Duodenal mucosa (tissue), 2 donors: Measurements from ENCODE around the gene GATA2.

ENCODE experiments used
- H3K27ac ChIP-seq: one replicate; pipeline ENCODE4 v1.7.0; 2013; ENCODE audit warnings: low read depth, low read length
- H3K27me3 ChIP-seq, 2 donors: one replicate each; pipeline ENCODE4 v1.7.0; 2013; ENCODE audit warnings: low read length in 2 of 2, control low read depth in 1 of 2; ENCODE audit not compliant: insufficient read depth in 2 of 2, control insufficient read depth in 1 of 2
- H3K36me3 ChIP-seq, 2 donors: one replicate each; pipeline ENCODE4 v1.7.0; 2013; ENCODE audit warnings: low read length in 2 of 2, control low read depth in 1 of 2; ENCODE audit not compliant: insufficient read depth in 2 of 2, control insufficient read depth in 1 of 2
- H3K4me1 ChIP-seq, 2 donors: one replicate each; pipeline ENCODE4 v1.7.0; 2013; ENCODE audit warnings: low read length in 2 of 2, control low read depth in 1 of 2; ENCODE audit not compliant: insufficient read depth in 2 of 2, control insufficient read depth in 1 of 2
- H3K4me3 ChIP-seq, 2 donors: one replicate each; pipeline ENCODE4 v1.7.0; 2013; ENCODE audit warnings: low read length in 2 of 2, low read depth in 1 of 2
- H3K9ac ChIP-seq, 2 donors: one replicate each; pipeline ENCODE4 v1.7.0; 2013; ENCODE audit warnings: low read length in 2 of 2, low read depth in 1 of 2
- H3K9me3 ChIP-seq, 2 donors: one replicate each; pipeline ENCODE4 v1.7.0; 2013; ENCODE audit warnings: low read length in 2 of 2, control low read depth in 1 of 2; ENCODE audit not compliant: control insufficient read depth in 1 of 2

The GATA2 gene

DNA sequence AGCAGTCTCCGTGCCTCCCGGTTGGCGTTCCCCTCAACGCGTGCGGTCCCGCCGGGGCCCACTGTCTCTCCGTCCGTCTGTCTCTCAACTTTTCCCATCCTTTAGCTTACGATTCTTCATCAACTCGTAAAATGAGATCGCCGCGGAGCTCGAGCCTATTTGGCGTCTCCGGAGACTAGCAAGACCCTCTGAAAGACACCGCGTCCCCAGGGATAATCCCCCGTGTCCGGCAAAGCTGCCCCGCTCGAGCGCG, 3.4 kb downstream of the GATA2 start:
- H3K36me3 ChIP-seq, result no peaks in the 10 kb centered on the region
- peaks cover 94 to 97% of the 10 kb centered on the region in 2 donors for H3K27me3 ChIP-seq
- H3K9ac ChIP-seq, result no peak overlapping the region
- H3K27ac ChIP-seq, result no peak overlapping the region
- no peaks in the 10 kb centered on the region for H3K9me3 ChIP-seq
- peak overlapping the region; percentile 54 to 58 for H3K4me3 ChIP-seq
- peaks cover 17 to 30% of the 10 kb centered on the region in 2 donors for H3K4me1 ChIP-seq

GRCh38 chr3:128488991-128489673, 3.9 kb downstream of the GATA2 start:
- peaks cover 17 to 30% of the 10 kb centered on the region in 2 donors for H3K4me1 ChIP-seq
- H3K4me3 ChIP-seq, result peak overlapping the region; percentile 54 to 58
- H3K9me3 ChIP-seq, result no peaks in the 10 kb centered on the region
- H3K9ac ChIP-seq, result no peak overlapping the region
- peak overlapping the region; percentile 50 for H3K27ac ChIP-seq
- H3K27me3 ChIP-seq, result peaks cover 93 to 97% of the 10 kb centered on the region in 2 donors
- no peaks in the 10 kb centered on the region for H3K36me3 ChIP-seq

- H3K9me3 ChIP-seq, result no peaks in the 10 kb centered on the region
- no peaks in the 10 kb centered on the region for H3K36me3 ChIP-seq
- peaks cover 93 to 97% of the 10 kb centered on the region in 2 donors for H3K27me3 ChIP-seq
- no peak overlapping the region for H3K9ac ChIP-seq
- H3K4me3 ChIP-seq, result peak overlapping the region; percentile 15 to 58
- peaks cover 17 to 30% of the 10 kb centered on the region in 2 donors for H3K4me1 ChIP-seq
- peak overlapping the region; percentile 32 for H3K27ac ChIP-seq
Measured at GRCh38 chr3:128488636-128488990, 4.4 kb downstream of the GATA2 start.

DNA sequence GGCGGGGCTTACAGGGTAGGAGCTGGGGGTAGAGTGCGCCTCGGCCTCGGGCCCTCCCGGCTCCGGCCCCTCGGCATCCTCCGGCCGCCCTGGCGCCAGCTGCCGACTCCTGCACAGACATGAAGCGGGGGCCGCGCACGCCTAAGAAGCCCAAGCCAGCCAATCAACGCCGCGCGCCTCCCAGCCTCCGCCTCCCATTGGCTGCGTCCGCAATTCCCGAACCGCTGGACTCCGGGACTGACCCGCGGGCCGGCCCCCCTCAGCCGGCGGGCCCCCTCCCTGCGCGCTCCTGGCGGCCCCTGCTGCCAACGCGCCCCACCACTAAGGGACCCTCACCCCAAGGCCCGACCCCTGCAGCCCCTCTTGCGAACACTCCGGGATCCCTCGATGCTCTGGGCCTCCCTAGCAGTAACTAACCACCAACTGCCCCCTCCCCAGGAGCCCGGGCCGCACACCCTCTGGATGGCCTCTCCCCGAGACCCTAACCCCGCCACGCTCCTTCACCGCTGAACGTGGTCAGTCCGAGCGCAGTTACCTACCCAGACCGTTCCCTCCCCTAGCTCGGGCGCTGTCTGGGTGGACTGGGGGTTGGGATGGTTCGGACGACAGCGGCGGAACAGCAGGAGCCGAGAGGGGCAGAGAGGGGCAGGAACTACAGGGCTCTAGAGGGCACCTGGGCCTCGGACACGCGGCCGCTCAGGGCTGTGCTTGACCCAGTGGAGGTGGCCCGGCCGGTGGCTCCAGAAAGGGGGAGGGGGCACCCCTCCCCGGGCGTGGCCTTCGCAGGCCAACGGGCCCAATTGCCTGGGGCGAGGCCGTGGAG, 5.0 kb downstream of the GATA2 start:
- Histone ChIP-seq H3K9me3 (no peaks in the 10 kb centered on the region), H3K36me3 (no peaks in the 10 kb centered on the region), H3K4me3 (peak overlapping the region; percentile 58 to 62), H3K4me1 (peaks cover 17 to 30% of the 10 kb centered on the region in 2 donors), H3K27ac (peak overlapping the region; percentile 67), H3K9ac (no peak overlapping the region), H3K27me3 (peaks cover 92 to 97% of the 10 kb centered on the region in 2 donors)

GRCh38 chr3:128487538-128487812, 5.5 kb downstream of the GATA2 start:
- H3K36me3 ChIP-seq, result no peaks in the 10 kb centered on the region
- H3K27me3 ChIP-seq, result peaks cover 92 to 98% of the 10 kb centered on the region in 2 donors
- no peak overlapping the region for H3K27ac ChIP-seq
- H3K4me1 ChIP-seq, result peaks cover 17 to 30% of the 10 kb centered on the region in 2 donors
- peak overlapping the region; percentile 58 to 62 for H3K4me3 ChIP-seq
- no peaks in the 10 kb centered on the region for H3K9me3 ChIP-seq
- no peak overlapping the region for H3K9ac ChIP-seq

GRCh38 chr3:128486681-128487537, 6.1 kb downstream of the GATA2 start:
- Histone ChIP-seq H3K36me3 (no peaks in the 10 kb centered on the region), H3K27me3 (peaks cover 91 to 98% of the 10 kb centered on the region in 2 donors), H3K4me1 (peaks cover 17 to 30% of the 10 kb centered on the region in 2 donors), H3K9ac (no peak overlapping the region), H3K4me3 (peak overlapping the region; percentile 58 to 62), H3K9me3 (no peaks in the 10 kb centered on the region), H3K27ac (no peak overlapping the region)

GRCh38 chr3:128486205-128486628, 6.8 kb downstream of the GATA2 start:
- Histone ChIP-seq H3K4me3 (peak overlapping the region; percentile 58 to 62), H3K9ac (no peak overlapping the region), H3K27ac (no peak overlapping the region), H3K4me1 (peaks cover 17 to 30% of the 10 kb centered on the region in 2 donors), H3K36me3 (no peaks in the 10 kb centered on the region), H3K9me3 (no peaks in the 10 kb centered on the region), H3K27me3 (peaks cover 91 to 96% of the 10 kb centered on the region in 2 donors)

DNA sequence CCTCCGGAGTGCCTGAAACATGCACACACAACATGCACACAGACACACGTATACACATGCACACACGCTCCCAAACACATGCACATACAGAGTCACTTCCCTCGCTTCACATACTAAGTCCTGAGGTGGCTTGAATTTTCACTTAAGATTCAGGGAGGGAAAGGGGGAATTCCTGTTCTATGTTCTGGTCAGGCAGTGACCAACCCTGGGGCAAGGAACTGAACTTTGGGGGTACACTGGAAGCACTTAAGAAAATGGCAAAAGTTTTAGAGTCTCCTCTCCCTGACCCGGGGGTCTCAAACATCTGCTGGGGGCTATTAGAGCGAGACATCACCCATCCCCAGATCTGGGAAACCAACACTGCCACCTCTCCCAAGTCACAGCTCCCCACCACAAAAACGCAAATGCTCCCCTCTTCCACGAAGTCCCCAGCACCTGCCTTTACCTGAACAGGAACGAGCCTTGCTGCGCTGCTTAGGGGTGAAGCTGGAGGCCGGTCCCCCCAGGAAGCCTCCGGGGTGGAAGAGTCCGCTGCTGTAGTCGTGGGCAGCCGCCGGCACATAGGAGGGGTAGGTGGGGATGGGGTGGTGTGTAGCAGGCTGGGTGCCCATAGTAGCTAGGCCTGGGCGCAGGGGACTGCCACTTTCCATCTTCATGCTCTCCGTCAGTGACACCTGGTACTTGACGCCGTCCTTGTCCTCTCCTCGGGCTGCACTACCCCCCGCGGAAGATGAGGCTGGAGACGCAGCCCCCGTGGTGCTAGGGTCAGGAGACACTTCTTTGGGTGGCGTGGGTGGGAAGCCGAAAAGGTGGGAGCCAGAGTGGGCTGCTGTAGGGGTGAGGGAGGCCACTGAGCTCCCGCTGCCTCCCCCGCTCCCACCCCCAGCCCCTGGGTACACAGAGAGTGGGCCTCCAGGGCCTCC, 7.5 kb downstream of the GATA2 start:
- peaks cover 91 to 97% of the 10 kb centered on the region in 2 donors for H3K27me3 ChIP-seq
- no peaks in the 10 kb centered on the region for H3K36me3 ChIP-seq
- no peak overlapping the region for H3K27ac ChIP-seq
- peaks cover 17 to 30% of the 10 kb centered on the region in 2 donors for H3K4me1 ChIP-seq
- H3K9me3 ChIP-seq, result no peaks in the 10 kb centered on the region
- H3K4me3 ChIP-seq, result no peak overlapping the region
- H3K9ac ChIP-seq, result no peak overlapping the region

DNA sequence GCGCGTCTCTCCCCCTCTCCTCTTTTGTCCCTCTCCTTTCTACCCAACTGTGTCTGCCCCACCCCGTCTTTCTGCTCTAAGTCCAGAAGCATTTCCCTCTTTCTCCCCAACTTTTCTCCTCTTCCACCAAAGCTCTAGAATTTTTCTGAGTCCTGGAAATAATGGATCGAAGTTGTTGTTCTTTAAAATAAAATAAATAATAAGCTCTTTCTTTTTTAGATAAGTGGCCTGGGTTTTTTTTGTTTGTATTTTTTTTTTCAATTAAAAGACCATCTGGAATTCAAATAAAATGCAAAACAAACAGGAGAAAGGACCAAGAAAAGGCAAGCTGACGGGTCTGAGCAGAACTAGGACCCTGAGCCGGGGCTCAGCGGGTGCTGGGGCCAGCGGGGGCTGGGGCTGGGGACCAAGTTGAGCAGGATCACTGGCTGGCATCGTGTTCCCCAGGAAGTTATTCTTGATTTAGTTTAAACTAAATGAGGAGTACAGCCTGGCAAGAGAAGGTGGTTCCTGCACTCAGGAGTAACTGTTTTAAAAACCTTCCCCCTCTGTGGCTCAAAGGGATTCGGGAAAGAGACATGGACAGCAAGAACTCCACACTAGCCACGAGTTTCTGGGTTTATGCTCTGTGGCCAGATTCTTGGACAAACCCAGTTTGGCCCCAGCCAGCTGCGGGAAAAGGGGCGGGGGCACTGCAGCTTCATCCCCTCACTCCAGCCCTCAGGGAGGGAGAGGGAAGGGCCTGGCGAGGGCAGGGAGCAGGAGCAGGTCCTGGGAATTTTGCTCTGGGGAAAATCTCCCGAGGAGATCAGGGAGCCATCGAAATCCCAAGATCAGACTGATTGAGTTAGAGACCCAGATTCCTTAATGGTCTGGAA, 8.4 kb downstream of the GATA2 start:
- H3K27me3 ChIP-seq, result peaks cover 89 to 94% of the 10 kb centered on the region in 2 donors
- no peak overlapping the region for H3K9ac ChIP-seq
- no peaks in the 10 kb centered on the region for H3K9me3 ChIP-seq
- H3K4me1 ChIP-seq, result peaks cover 17 to 23% of the 10 kb centered on the region in 2 donors
- no peak overlapping the region for H3K27ac ChIP-seq
- no peak overlapping the region for H3K4me3 ChIP-seq
- H3K36me3 ChIP-seq, result no peaks in the 10 kb centered on the region
